Stimulated activated CD4-positive, alpha-beta T cell treated with anti-CD3 and anti-CD28 coated beads, Interleukin-1b, Interleukin-23, amount 100 ng/mL, for 4 hours (primary cell): ENCODE data around the gene PHACTR4.
"Not testable (repeated sequence)": the region's sequence is repeated elsewhere in the genome, so short reads cannot be mapped to it uniquely, and the experiment has no call there.

Experiments used
- DNase-seq, 2 donors: peaks; one replicate each; pipeline ENCODE4 v3.0.0-alpha.2; 2020; ENCODE audit warnings: low read depth in 2 of 2

PHACTR4 gene

DNA sequence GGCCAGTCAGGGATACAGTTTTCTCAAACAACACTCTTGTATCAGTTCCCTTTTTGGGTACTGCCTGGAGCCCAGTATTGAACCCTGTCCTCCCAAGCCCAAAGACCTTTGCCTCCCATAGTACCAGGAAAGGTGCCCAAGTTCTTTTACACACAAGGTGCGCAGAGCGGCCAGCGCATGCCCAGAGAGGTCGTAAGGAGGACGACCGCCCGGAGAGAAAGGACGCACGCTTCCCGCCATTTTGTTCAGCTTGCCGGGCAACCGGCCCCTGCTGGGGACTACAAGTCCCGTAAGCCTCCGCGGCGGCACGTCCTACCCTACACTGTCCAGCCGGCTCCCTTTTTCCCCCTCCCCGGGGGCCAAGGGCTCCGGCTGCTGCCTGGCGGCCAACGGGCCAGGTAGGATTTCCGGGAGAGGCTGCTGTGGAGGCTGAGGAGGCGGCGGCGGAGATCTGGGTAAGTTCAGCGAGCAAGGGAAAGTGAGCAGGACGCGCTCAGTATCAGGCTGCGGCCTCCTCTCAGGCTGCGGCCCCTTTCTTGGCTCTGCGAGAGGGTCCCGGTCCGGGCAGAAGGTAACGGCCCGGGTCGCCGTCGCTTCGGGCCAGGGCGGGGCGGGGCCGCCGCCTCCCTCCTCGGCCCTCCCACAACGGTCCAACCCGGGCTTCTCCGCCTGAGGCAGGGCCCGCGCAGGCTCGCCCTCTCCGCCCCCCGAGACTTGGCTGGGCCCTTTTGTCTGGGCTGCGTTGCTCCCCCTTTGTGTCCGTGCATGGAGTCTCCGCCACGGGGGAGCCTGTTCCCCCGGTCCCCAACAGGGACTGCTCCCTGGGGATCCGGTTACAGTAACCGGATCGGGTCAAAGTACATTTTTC, at the start of gene PHACTR4:
Gene PHACTR4 (plus strand): TSS at position 370 of the 868 bp plus-strand sequence. CDS start 37,708 bp downstream, outside the sequence.
- DNase-seq: peak; percentile 59 to 75

- no peak for DNase-seq
Observed at GRCh38 chr1:28322194-28322593, 47.3 kb upstream of the PHACTR4 start.

DNA sequence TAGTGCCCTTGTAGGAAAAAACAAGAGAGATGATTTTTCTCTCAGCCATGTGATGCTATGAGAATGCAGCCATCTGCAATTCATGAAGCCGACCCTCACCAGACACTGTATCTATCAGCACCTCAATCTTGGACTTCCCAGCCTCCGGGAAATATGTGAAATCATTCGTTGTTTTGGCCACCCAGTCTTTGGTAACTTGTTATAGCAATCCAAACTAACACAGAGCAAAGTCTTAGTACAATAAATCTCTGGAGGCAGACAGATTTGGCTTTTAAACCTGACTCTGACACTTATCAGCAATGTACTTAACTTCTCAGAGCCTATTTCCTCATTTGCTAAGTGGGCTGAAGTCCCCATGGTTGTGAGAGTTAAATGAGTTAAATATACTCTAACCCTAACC, 45.8 kb upstream of the PHACTR4 start:
- DNase-seq: no peak

- DNase-seq: no peak
Observed at GRCh38 chr1:28326515-28326914, 43.0 kb upstream of the PHACTR4 start.

- DNase-seq: no peak
Observed at GRCh38 chr1:28326984-28327383, 42.6 kb upstream of the PHACTR4 start.

DNA sequence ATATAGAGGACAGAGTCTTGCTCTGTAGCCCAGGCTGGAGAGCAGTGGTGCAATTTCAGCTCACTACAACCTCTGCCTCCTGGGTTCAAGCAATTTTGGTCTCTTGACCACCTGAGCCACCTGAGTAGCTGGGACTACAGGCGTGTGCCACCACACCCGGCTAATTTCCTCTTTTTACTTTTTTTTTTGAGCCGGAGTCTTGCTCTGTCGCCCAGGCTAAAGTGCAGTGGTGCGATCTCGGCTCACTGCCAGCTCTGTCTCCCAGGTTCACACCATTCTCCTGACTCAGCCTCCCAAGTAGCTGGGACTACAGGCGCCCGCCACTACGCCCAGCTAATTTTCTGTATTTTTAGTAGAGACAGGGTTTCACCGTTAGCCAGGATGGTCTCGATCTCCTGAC, 42.1 kb upstream of the PHACTR4 start:
- DNase-seq: not testable (repeated sequence)

DNA sequence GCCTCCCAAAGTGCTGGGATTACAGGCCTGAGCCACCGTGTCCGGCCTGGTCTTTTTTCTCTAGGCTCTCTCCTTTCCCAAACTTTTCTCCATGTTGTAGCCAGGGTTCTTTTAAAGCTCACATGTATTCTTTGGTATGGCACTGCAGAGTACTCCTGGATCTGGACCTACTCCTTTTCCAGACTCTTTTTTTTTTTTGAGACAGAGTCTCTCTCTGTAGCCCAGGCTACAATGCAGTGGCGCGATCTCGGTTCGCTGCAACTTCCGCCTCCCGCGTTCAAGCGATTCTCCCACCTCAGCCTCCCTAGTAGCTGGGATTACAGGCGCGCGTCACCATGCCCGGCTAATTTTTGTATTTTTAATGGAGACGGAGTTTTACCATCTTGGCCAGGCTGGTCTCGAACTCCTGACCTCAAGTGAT, 41.3 kb upstream of the PHACTR4 start:
- no peak for DNase-seq

GRCh38 chr1:28329395-28330153, 40.0 kb upstream of the PHACTR4 start:
- peak; percentile 12 to 23 for DNase-seq

DNA sequence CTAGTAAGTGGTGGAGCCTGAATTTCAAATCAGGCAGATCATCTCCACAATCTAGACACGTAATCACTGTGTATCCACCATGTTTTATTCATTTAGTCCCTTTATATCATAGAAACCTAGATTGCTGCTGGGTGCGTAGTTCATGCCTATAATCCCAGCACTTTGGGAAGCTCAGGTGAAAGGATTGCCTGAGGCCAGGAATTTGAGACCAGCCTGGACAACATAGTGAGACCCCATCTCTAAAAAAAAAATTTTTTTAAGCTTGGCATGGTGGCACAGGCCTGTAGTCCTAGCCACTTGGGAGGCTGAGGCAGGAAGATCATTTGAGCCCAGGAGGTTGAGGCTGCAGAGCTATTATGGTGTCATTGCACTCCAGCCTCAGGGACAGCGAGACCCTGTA, 30.6 kb upstream of the PHACTR4 start:
- DNase-seq: no peak

- DNase-seq: no peak
Observed at GRCh38 chr1:28339551-28339950, 30.0 kb upstream of the PHACTR4 start.

DNA sequence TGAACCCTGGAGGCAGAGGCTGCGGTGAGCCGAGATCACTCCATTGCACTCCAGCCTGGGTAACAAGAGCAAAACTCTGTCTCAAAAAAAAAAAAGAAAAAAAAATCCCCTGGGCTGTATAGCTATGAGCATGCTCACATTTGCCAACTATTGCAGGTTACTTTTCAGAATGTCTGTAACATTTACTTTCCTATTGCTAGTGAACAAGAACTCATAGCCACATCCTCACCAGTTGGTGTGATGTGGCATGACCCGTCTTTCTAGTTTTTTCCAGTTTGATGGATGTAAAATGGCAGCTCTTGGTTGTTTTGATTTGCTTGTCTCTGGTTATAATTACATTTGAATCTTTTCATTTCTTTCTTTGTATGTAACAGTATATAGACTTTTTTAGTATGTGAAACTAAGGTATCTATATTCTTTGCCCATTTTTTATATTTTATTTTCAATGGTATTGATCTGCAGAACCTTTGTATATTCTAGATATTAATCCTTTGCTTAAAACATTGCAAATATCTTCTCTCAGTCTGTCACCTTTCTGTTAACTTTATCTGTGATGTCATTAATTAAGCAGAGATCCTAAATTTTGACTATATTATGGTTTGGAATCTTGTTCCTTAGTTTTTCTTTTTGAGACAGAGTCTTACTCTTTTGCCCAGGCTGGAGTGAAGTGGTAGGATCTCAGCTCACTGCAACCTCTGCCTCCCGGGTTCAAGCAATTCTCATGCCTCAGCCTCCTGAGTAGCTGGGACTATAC, 29.1 kb upstream of the PHACTR4 start:
- DNase-seq: no peak

GRCh38 chr1:28341591-28341990, 27.9 kb upstream of the PHACTR4 start:
- no peak for DNase-seq

DNA sequence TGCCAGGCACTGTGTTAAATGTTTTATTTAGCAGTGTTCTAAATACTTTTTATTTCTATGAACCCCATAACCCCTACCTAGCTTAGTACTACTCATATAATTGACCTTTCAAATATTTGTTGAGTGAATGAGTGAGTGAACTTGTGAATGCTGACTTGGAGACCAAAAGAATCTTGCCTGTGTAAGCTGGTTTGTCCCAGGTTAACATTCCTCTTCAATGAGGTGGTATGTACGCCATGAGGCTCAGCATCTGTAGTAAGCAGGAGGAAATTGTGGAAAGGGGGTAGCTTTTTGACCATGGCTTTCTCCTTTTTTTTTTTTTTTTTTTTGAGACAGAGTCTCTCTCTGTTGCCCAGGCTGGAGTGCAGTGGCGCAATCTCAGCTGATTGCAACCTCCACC, 26.1 kb upstream of the PHACTR4 start:
- no peak for DNase-seq

- DNase-seq: not testable (repeated sequence)
Observed at GRCh38 chr1:28353248-28353810, 16.2 kb upstream of the PHACTR4 start.

GRCh38 chr1:28354121-28354520, 15.4 kb upstream of the PHACTR4 start:
- no peak for DNase-seq

- no peak for DNase-seq
Observed at GRCh38 chr1:28358716-28359115, 10.8 kb upstream of the PHACTR4 start.

GRCh38 chr1:28359592-28360239, 9.8 kb upstream of the PHACTR4 start:
- peak; percentile 59 to 70 for DNase-seq

DNA sequence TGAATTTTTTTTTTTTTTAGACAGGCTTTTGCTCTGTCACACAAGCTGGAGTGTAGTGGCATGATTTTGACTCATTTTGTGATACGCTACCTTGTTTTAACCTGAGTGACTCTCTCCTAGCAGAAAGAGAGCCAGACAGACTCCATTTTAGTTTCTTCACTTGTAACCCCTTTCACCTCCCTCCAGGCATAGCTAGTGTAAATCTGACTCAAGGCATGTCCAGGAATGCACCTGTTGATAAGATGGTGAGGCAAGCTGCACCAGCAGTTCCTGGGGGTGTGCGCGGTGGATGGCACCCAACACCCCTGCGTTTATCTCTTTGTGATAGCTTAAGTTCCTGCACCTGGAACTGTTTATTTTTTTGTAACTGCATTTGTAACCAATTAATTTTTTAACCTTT, 4.7 kb upstream of the PHACTR4 start:
- no peak for DNase-seq

DNA sequence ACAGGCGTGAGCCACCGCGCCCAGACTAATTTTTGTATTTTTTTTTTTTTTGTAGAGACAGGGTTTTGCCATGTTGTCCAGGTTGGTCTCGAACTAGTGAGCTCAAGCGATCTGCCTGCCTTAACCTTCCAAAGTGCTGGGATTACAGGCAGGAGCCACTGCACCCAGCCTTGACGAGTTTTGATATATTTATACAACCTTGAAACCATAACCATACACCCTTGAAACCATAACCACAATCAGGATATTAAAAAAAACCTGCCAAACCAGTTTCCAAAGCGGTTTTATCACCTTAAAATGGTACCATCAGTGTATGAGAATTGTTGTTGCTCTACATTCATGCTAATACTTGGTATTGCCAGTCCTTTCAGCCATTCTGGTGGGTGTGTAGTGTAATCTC, 3.7 kb upstream of the PHACTR4 start:
- DNase-seq: no peak

DNA sequence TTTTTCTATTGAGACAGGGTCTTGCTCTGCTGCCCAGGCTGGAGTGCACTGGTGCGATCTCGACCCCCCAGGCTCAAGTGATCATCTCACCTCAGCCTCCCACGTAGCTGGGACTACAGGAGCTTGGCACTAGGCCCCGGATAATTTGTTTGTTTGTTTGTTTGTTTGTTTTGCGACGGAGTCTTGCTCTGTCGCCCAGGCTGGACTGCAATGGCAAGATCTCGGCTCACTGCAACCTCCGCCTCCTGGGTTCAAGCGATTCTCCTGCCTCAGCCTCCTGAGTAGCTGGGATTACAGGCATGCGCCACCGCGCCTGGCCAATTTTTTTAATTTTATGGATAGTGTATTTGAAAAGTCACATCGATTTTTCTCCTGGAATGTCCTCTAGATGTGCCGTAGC, 932 bp upstream of the PHACTR4 start:
- not testable (repeated sequence) for DNase-seq
